Adrenal gland (tissue), 12 donors: Measurements from ENCODE around the gene OR51A2. TPM values are rescaled to one million over a fixed set of nuclear protein-coding genes. Genes with fewer than 3 reads are reported as not detected.

Source experiments
- DNase-seq, 7 donors: peaks; one replicate each; pipeline ENCODE4 v3.0.0-alpha.2; 2019 to 2020
- H3K27ac ChIP-seq, 5 donors: fragments of 200-600 bp; sonication (generic) in 4 of 5; 1 replicate in 3 of 5; 2 replicates in 2 of 5; pipeline versions ENCODE4 v1.5.1 to v1.8.0; 2016 to 2020; ENCODE audit warnings: mild to moderate bottlenecking in 1 of 5
- H3K27me3 ChIP-seq: fragments of 200-600 bp; 2 replicates; pipeline ENCODE4 v1.8.0; 2021
- H3K36me3 ChIP-seq, 2 donors: fragments of 200-600 bp; replicated peaks in 1 of 2; 1 replicate in 1 of 2; 2 replicates in 1 of 2; pipeline versions ENCODE4 v1.5.1 to v1.8.0; 2018 to 2022
- H3K4me1 ChIP-seq, 2 donors: fragments of 200-600 bp; replicated peaks in 1 of 2; 1 replicate in 1 of 2; 2 replicates in 1 of 2; pipeline versions ENCODE4 v1.5.1 to v1.8.0; 2018 to 2021
- H3K4me3 ChIP-seq, 4 donors: fragments of 200-600 bp; sonication (generic) in 3 of 4; one replicate each; pipeline ENCODE4 v1.5.1; 2016 to 2018
- H3K9me3 ChIP-seq, 3 donors: fragments of 200-600 bp; sonication (generic) in 1 of 3; replicated peaks in 1 of 3; 1 replicate in 2 of 3; 2 replicates in 1 of 3; pipeline versions ENCODE4 v1.5.1 to v1.8.0; 2016 to 2021
- POLR2A ChIP-seq, 2 donors: fragments of 450-650 bp; IDR thresholded peaks; one replicate each; pipeline ENCODE4 v1.6.1; 2017; ENCODE audit warnings: antibody characterized with exemption in 2 of 2, mild to moderate bottlenecking in 2 of 2, moderate library complexity in 1 of 2
- WGBS, 4 donors: extraction: QIAGEN DNeasy Blood & Tissue Kit in 2 of 4; methylation state at CpG; one replicate each; pipeline versions ENCODE4 v1.1.5 to v1.1.7; 2013 to 2017; 5-methylcytosine and 5-hydroxymethylcytosine counted together
- intact Hi-C, 2 donors: fragments of 100-400 bp; cut with DNase I; formaldehyde crosslinking; loops; one replicate each; pipeline versions ENCODE4 v1.14.1 to v1.15.0; 2022 to 2023
- polyA plus RNA-seq, 3 donors: library from polyadenylated mRNA; stranded (reverse); fragments of 200-250 nt in 2 of 3; fragments of 350-450 nt in 1 of 3; fragmentation: Illumina TruSeq in 1 of 3; extraction: RNeasy Lipid Tissue Mini Kit (QIAGEN cat#74804) in 1 of 3; gene quantifications; one replicate each; pipeline ENCODE4 v1.2.3, GENCODE V29; 2013 to 2014
- total RNA-seq, 9 donors: library from RNA; depleted of rRNA in 4 of 9; stranded (reverse); fragments of >200 nt in 4 of 9; fragments of 120-200 nt in 1 of 9; fragmentation: NEBNext Ultra II Directional in 1 of 9; extraction: Animal tissue kit (Norgen Biotek cat#: 25700) in 1 of 9; gene quantifications; one replicate each; pipeline versions ENCODE4 v1.1.0 to v1.2.4, GENCODE V29; 2013 to 2023
- TF ChIP-seq, protein P1 (sequence below), 6 experiments: fragments of 450-650 bp in 4 of 6; fragments of 200-600 bp in 2 of 6; sonication (generic) in 1 of 6; IDR thresholded peaks; 1 replicate in 5 of 6; 2 replicates in 1 of 6; pipeline versions ENCODE4 v1.5.1 to v1.8.0; 2016 to 2021; ENCODE audit warnings: antibody characterized with exemption in 6 of 6, mild to moderate bottlenecking in 2 of 6, moderate library complexity in 1 of 6
- donor health status: healthy with polysubstance abuse.
- donor health status: Bipolar disorder and iron deficiency.
- donor health status: DM: yes; HTN: yes; CAD: no.
- donor health status: DM: no; HTN: no; CAD: no.
- donor health status: DM: no; HTN: no; CAD: no.
- donor health status: DM: yes; HTN: yes; CAD: no.

Gene OR51A2
- total and polyA plus RNA-seq, 12 donors, result not detected

DNA sequence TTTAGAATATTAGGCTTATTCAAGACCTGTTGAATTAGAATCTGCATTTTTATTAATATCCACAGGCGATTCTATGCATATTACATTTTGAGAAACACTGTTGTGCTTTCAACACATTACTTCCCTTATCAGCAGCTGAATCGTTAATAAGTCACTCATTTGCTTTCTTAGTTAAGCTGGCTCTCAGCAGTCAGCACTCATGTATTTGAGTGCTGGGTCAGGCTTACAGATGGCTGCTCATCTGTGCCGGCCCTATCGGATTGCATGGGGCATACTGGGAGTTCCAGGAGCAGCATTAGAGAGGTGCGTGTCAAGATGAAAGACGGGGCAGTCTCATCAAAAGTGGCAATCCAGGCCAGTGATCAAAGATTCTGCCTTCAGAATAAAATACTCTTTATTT lies 28.3 kb upstream of the OR51A2 start:
- 61 to 68% (median 67%) methylated on average over 6 of the region's 6 CpGs for WGBS, 4 donors
- Histone ChIP-seq H3K4me3 (no peak overlapping the region), H3K36me3 (no peaks in the 10 kb centered on the region), H3K27me3 (no peaks in the 10 kb centered on the region), H3K27ac (no peak overlapping the region), H3K9me3 (no peaks in the 10 kb centered on the region), H3K4me1 (no peaks in the 10 kb centered on the region)
- no peak for TF ChIP-seq POLR2A (IDR thresholded peaks at IDR 0.05)
- TF ChIP-seq, protein P1, sequence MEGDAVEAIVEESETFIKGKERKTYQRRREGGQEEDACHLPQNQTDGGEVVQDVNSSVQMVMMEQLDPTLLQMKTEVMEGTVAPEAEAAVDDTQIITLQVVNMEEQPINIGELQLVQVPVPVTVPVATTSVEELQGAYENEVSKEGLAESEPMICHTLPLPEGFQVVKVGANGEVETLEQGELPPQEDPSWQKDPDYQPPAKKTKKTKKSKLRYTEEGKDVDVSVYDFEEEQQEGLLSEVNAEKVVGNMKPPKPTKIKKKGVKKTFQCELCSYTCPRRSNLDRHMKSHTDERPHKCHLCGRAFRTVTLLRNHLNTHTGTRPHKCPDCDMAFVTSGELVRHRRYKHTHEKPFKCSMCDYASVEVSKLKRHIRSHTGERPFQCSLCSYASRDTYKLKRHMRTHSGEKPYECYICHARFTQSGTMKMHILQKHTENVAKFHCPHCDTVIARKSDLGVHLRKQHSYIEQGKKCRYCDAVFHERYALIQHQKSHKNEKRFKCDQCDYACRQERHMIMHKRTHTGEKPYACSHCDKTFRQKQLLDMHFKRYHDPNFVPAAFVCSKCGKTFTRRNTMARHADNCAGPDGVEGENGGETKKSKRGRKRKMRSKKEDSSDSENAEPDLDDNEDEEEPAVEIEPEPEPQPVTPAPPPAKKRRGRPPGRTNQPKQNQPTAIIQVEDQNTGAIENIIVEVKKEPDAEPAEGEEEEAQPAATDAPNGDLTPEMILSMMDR (IDR thresholded peaks at IDR 0.05), result no peak
- intact Hi-C loops, result no loop called here
- no peak for DNase-seq

DNA sequence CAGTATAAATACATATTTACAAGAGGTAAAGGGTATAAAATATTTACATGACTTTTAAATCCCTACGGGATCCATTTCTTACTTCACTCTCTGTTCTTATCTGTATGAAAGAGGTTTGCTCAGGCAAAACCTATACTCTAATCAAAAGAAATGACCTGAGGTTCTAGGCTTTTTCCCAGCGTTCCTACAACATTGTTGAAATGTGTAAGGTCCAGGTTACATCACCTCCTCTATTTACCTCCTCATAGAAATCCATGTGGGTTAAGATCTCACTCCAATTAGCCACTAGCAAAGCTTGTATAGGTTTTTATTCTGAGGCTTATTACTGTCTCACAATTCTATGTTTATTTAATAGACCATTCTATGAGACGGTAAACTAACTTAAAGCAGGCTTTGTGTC lies 27.2 kb upstream of the OR51A2 start:
- no peaks in the 10 kb centered on the region for H3K4me1 ChIP-seq
- intact Hi-C loops, result no loop called here
- no peaks in the 10 kb centered on the region for H3K36me3 ChIP-seq
- DNase-seq, result no peak
- 74 to 86% (median 82%) methylated on average over 3 of the region's 3 CpGs for WGBS, 4 donors
- H3K27me3 ChIP-seq, result no peaks in the 10 kb centered on the region
- TF ChIP-seq, protein P1 (IDR thresholded peaks at IDR 0.05), result no peak
- TF ChIP-seq POLR2A (IDR thresholded peaks at IDR 0.05), result no peak
- H3K4me3 ChIP-seq, result no peak overlapping the region
- H3K27ac ChIP-seq, result no peak overlapping the region
- no peaks in the 10 kb centered on the region for H3K9me3 ChIP-seq

DNA sequence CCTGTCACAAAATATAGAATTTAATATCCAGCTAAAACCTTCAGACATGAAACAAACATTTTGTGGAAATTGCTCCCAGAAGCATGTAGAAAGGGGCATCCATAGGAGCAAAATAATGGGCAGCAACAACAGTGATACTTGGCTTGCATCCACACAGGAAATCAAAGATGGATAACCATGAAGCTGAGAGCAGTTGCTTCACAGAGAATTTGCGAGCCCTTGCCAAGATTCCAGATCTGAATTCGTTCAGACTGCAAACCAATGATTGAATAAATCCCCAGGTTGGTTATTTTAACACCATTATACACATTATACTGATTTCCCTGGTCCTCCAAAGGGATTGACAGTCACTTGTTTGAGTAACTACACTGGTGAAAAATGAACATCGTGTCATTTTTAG lies 23.5 kb upstream of the OR51A2 start:
- Histone ChIP-seq H3K36me3 (no peaks in the 10 kb centered on the region), H3K4me3 (no peak overlapping the region), H3K9me3 (no peaks in the 10 kb centered on the region), H3K27ac (no peak overlapping the region), H3K4me1 (no peaks in the 10 kb centered on the region), H3K27me3 (no peaks in the 10 kb centered on the region)
- intact Hi-C loops, result no loop called here
- 40 to 56% (median 51%) methylated on average over 3 of the region's 3 CpGs for WGBS, 4 donors
- no peak for DNase-seq
- no peak for TF ChIP-seq POLR2A (IDR thresholded peaks at IDR 0.05)
- TF ChIP-seq, protein P1 (IDR thresholded peaks at IDR 0.05), result no peak

DNA sequence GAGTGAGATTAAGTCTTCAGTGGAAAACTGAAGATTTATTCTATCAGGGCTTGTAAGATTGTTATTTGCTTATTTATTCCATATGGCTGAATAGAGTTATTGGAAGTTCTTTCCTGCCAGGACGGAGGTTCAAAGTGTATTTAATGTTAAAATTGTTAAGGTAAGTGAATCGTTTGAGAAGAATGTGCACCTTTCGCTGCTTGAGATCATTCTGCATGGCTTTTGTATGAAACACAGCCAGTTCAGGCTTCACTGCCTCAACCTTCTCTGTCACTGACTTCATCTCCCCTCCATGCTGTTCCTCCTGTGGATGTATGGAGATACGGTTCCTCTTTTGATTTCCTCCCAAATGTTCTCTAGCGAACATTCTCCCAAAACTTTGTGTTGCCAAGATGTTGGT lies 19.9 kb upstream of the OR51A2 start:
- WGBS, 4 donors, result 72 to 85% (median 73%) methylated on average over 5 of the region's 5 CpGs
- no peak overlapping the region for H3K27ac ChIP-seq

More for the DNA sequence above, 19.9 kb upstream of the OR51A2 start:
- DNase-seq, result no peak
- no peak overlapping the region for H3K4me3 ChIP-seq
- H3K27me3 ChIP-seq, result no peaks in the 10 kb centered on the region
- no peaks in the 10 kb centered on the region for H3K4me1 ChIP-seq
- no peaks in the 10 kb centered on the region for H3K9me3 ChIP-seq
- no peak for TF ChIP-seq POLR2A (IDR thresholded peaks at IDR 0.05)
- TF ChIP-seq, protein P1 (IDR thresholded peaks at IDR 0.05), result no peak
- intact Hi-C loops, result no loop called here
- no peaks in the 10 kb centered on the region for H3K36me3 ChIP-seq
